ENCODE data around the gene CBY2.
"Not testable (repeated sequence)": the region's sequence is repeated elsewhere in the genome, so short reads cannot be mapped to it uniquely, and the experiment has no call there.

DNA sequence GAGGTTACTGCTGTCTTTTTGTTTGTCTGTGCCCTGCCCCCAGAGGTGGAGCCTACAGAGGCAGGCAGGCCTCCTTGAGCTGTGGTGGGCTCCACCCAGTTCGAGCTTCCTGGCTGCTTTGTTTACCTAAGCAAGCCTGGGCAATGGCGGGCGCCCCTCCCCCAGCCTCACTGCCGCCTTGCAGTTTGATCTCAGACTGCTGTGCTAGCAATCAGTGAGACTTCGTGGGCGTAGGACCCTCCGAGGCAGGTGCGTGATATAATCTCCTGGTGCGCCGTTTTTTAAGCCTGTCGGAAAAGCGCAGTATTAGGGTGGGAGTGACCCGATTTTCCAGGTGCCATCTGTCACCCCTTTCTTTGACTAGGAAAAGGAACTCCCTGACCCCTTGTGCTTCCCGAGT lies 32.5 kb upstream of the CBY2 start:
- TF ChIP-seq, protein P1, sequence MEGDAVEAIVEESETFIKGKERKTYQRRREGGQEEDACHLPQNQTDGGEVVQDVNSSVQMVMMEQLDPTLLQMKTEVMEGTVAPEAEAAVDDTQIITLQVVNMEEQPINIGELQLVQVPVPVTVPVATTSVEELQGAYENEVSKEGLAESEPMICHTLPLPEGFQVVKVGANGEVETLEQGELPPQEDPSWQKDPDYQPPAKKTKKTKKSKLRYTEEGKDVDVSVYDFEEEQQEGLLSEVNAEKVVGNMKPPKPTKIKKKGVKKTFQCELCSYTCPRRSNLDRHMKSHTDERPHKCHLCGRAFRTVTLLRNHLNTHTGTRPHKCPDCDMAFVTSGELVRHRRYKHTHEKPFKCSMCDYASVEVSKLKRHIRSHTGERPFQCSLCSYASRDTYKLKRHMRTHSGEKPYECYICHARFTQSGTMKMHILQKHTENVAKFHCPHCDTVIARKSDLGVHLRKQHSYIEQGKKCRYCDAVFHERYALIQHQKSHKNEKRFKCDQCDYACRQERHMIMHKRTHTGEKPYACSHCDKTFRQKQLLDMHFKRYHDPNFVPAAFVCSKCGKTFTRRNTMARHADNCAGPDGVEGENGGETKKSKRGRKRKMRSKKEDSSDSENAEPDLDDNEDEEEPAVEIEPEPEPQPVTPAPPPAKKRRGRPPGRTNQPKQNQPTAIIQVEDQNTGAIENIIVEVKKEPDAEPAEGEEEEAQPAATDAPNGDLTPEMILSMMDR (IDR thresholded peaks at IDR 0.05 in 2 of 3, conservative IDR thresholded peaks at IDR 0.05 in 1 of 3; ENCODE audit: control insufficient read depth in 2 of 3, extremely low read depth in 1 of 3, insufficient read depth in 1 of 3, low read depth in 3 of 3, low read length in 3 of 3): not testable (repeated sequence)
- TF ChIP-seq WRNIP1 (IDR thresholded peaks at IDR 0.05; ENCODE audit: borderline replicate concordance, low read depth, low read length); POLR2AphosphoS2 (IDR thresholded peaks at IDR 0.05; ENCODE audit: low read depth, low read length); CHD2 (IDR thresholded peaks at IDR 0.05; ENCODE audit: borderline replicate concordance, low read depth, low read length); LARP7 (IDR thresholded peaks at IDR 0.05); SPI1 (IDR thresholded peaks at IDR 0.05; ENCODE audit: borderline replicate concordance, insufficient read depth, low read depth, low read length); RFX5 (IDR thresholded peaks at IDR 0.05; ENCODE audit: low read depth, low read length): not testable (repeated sequence)
- TF ChIP-seq, protein P2, sequence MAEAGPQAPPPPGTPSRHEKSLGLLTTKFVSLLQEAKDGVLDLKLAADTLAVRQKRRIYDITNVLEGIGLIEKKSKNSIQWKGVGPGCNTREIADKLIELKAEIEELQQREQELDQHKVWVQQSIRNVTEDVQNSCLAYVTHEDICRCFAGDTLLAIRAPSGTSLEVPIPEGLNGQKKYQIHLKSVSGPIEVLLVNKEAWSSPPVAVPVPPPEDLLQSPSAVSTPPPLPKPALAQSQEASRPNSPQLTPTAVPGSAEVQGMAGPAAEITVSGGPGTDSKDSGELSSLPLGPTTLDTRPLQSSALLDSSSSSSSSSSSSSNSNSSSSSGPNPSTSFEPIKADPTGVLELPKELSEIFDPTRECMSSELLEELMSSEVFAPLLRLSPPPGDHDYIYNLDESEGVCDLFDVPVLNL (IDR thresholded peaks at IDR 0.05; ENCODE audit: low read depth, low read length): not testable (repeated sequence)

Data from GM12878 (cell line).